GM21390 (cell line): ENCODE data around the gene OSTC.
"Not testable (repeated sequence)": the region's sequence is repeated elsewhere in the genome, so short reads cannot be mapped to it uniquely, and the experiment has no call there.

Experiments used
- ATAC-seq: cut with Tn5 transposase; IDR thresholded peaks from one replicate; pipeline ENCODE4 v1.9.1; 2021; ENCODE audit not compliant: unreplicated experiment

Gene OSTC

GRCh38 chr4:108709722-108710121 lies 59.3 kb downstream of the OSTC start:
- no peak for ATAC-seq

- not testable (repeated sequence) for ATAC-seq
Observed at GRCh38 chr4:108710578-108710977, 60.2 kb downstream of the OSTC start.

DNA sequence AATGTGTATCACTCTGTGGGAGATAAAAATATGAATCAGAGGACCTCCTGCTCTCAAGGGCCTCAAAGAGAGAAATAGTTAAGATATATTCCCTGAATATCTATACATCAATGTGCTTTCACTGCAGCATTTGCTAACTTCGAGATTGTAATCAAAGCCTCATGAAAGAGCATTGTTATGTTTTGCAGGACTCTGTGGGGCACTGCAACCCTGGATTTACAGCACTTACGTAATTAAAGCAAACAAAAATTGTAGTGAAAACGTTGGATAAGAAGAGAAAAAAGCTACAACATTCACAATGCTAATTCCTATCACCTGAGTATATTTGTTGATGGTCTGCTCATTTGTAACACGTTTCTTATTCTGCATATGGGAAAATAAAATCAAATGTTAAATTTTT lies 64.5 kb downstream of the OSTC start:
- ATAC-seq, result no peak

DNA sequence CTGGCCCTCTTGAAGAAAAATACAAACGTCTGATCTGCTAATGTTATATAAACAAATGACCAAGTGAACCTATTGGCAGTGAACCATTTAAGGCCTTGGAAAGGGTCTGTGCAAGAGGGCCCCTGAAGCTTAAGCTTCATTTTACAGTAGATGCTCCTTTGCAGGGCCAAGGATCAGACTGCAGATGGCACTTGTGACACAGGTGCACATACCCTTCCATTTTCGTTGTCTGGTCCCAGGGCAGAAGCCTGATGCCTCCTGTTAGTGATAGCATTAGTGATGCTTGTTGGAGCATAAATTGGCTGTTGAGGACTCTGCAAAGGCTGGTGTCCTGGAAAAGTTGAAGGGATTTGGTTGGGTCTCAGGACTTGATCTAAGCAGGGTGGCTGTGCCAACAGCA lies 65.9 kb downstream of the OSTC start:
- ATAC-seq, result no peak

GRCh38 chr4:108717386-108717785 lies 67.0 kb downstream of the OSTC start:
- ATAC-seq, result no peak
